ENCODE measurements around the gene BTBD10.

- TF ChIP-seq CTCF (IDR thresholded peaks at IDR 0.05) (peak in 1 of 2 donors; percentile 38), POLR2A (IDR thresholded peaks at IDR 0.05) (no peak), POLR2AphosphoS5 (IDR thresholded peaks at IDR 0.05) (no peak), EP300 (IDR thresholded peaks at IDR 0.05) (no peak)
Measured at GRCh38 chr11:13384908-13385640, 77.9 kb downstream of the BTBD10 start.

Data from suprapubic skin (tissue), 4 donors.